ENCODE data around the gene HAGH.

- TF ChIP-seq CTCF (optimal IDR thresholded peaks at IDR 0.05 in 1 of 3, IDR thresholded peaks at IDR 0.05 in 1 of 3, conservative IDR thresholded peaks at IDR 0.05 in 1 of 3; ENCODE audit: extremely low read depth in 1 of 3, insufficient read depth in 2 of 3, low read length in 3 of 3) (no peak), EZH2 (IDR thresholded peaks at IDR 0.05; ENCODE audit: low read length) (no peak)
These were observed 17.9 kb downstream of the HAGH start for GRCh38 chr16:1808691-1809090.
